ENCODE measurements around the gene SLX4IP. TPM values are rescaled to one million over a fixed set of nuclear protein-coding genes. Genes with fewer than 3 reads are reported as not detected.
"Not testable (repeated sequence)": the region's sequence is repeated elsewhere in the genome, so short reads cannot be mapped to it uniquely, and the experiment has no call there.

The SLX4IP gene
- total RNA-seq, 1 donor from 2014 or later, result 9.0 TPM

DNA sequence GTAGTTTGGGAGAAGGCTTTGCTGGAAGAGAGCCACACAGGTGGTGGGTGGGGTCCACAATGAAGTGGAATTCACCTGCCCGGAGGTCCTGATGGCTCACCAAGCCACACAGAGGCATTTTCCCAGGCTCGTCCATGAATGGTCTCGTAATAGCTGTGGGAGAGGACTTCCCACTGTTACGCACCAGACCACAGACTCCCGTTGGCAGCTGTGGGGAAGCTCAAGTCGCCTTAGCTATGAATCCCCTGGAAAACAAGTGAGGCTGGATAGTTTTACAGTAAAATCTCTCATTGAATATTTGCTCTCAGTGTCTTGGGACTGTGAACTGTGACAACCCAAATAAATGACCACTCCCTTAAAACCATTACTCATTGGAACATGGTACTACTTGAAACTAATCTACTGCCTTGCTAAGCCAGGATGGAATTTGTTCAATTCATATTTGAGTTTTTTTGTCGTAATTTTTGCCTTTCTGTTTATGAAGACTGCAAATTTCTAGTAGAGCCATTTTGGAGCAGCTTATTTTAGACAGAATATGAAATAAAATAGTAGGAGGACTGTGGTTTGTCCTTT is 159.3 kb downstream of the SLX4IP start:
- intact Hi-C loops (cut with micrococcal nuclease), result no loop called here

DNA sequence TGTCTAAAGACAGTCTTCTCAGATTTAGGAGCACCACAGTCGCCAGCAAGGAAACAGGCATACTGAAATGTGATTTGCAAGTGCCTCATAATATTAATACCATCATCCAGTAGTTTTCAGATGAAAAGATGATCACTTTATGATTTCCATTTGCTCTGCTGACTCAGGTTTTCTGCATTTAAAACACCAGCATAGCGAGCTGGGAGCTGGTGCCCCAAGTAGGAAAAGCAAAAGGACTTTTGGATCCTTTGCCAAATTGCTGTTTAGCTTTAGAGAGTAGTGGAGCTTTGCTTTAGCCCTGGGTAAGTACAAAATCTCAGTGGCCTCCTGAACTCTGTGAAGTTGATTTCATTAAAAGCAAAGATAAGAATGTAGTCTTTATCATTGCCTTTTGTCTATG is 160.2 kb downstream of the SLX4IP start:
- intact Hi-C loops (cut with micrococcal nuclease), result loop anchor here (5.0 kb wide), 1 partner anchor 38 kb away; no protein-coding TSS in a partner anchor

DNA sequence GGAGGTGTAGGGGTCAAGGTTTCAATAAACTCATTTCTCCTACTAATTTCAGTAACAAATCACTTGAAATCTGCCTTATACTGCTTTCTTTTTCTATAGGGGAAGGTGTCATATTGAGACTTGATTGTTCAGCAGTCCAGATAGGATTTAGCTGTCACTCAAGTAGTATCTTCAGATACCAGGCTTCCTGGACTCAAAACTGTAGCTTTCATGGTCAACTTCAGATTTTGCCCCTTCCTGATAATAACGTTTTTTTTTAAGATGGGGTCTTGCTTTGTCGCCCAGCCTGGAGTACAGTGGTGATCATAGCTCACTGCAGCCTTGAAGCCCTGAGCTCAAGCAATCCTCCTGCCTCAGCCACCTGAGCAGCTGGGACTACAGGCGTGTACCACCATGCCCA is 160.9 kb downstream of the SLX4IP start:
- intact Hi-C loops (cut with micrococcal nuclease), result loop anchor here (5.0 kb wide), 1 partner anchor 39 kb away; no protein-coding TSS in a partner anchor

DNA sequence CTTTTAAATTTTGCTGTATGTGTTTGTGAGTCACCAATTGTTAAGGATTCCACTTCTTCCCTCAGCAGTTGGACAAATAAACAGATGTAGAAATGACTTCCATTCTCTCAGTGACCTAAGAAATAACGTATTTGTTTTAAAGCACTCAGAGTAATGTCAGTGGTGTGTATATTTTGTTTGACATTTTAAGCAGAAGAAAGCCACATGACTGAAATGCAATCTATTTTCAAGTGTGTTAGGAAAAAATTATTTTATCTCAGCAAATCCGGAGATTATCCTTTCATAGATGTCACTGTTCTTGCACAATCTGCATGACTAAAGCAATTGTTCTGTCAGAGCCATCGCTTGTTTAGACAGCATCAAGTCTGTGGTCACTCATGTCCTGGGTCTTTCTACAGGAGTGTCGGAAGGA is 161.6 kb downstream of the SLX4IP start:
- intact Hi-C loops (cut with micrococcal nuclease), result loop anchor here (5.0 kb wide), 1 partner anchor 39 kb away; no protein-coding TSS in a partner anchor

DNA sequence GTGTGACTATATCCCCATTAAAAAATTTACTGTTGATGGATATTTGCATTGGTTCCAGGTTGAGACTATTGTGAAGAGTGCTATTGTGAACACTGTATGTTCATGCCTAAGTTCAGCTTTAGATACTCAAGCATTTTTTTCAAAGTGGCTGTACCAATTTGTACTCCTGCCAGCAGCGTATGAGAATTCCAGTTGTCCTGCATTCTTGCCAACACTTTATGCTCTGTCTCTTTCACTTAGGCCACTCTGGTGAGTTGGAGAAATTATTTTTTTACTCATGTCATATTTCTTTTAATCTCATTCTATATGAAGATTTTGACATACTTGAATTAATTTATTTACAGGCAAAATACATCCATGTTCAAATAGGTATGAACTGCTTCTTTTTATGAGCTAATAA is 162.5 kb downstream of the SLX4IP start:
- intact Hi-C loops (cut with micrococcal nuclease), result loop anchor here (5.0 kb wide), 1 partner anchor 40 kb away; no protein-coding TSS in a partner anchor

DNA sequence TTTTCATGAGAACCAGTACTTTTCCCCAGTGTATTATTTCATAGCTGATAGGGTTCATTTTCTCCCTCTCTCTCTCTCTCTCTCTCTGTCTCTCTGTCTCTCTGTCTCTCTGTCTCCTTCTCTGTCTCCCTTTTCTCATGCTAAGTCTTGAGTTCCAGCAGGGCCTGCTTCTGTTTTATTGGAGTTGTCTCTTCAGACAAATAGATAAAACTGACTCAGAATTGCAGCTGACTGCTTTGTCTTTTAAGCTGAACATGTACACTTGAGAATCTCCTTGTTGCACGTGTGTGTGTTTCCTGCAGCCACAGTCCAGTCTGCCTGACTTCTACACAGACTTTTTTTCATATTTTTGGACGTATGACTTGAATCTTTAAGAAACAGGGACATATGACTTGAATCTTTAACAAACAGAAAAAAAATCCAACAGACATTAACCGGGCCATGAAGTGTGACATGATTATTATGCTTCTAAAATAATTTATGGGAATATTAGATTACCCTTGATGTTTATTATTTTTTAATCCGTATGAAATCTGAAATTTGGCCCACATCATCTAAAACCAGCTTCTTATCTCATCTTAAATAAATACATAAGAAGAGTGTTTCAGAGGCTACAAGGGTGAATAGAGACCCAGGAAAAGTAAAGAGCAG is 167.2 kb downstream of the SLX4IP start:
- intact Hi-C loops (cut with micrococcal nuclease), result no loop called here

DNA sequence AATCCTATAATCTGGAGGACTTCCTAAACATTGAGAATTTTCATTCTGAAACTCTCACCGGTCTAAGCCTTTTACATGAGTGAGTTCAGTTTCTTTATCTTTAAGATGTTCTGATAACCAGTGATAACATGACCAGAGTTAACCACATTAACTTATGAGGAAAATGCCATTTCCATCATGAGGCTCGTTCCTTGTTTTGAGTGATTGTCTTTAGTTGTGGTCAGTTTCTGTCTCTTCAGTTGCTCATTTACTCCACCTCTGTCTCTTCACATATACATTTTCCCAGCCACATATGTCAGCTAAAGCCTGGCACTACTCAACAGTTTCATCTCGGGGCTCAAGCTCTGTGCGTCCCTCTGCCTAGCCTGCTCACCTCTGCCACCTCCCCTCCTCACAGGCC is 168.3 kb downstream of the SLX4IP start:
- intact Hi-C loops (cut with micrococcal nuclease), result no loop called here

DNA sequence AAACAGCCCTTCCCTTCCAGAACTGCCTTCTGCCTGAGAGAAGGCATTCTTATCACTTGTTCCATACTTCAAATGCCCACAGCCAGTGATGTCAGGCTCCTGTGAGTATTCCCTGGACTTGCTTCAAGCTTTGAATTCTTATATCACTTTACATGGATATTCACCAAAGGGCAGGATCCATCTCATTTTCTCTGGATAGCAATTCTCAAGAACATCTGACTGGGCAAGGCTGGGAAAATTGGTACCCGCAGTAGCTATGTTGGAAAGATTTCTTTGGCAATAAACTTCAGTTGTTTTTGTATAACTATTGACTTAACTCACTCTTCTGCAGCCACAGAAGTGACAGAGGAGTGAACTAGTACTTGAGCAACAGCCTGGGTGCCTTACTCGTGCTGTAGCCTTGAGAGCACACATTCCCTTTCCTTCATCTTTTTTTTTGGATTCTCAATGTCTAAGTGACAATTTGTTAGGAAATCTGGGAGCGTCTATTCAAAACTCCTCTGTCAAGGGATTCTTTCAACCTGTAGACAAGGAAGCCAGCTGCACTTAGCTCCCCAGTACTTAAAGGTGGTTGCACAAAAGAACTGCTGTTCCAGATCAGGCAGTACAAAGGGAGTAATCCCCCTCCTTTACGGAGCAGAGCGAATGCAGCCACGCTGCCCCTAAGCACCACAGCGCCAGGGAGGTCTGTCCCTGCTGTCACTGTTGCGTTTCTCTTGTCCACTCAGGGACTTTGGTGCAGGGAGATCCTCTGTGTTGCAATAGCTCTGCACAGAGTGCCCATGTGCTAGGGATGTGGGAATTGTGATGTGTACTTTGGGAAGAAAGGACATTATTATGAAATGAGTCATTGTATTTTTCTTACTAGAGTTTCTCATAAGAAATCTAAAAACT is 169.1 kb downstream of the SLX4IP start:
- intact Hi-C loops (cut with micrococcal nuclease), result no loop called here

DNA sequence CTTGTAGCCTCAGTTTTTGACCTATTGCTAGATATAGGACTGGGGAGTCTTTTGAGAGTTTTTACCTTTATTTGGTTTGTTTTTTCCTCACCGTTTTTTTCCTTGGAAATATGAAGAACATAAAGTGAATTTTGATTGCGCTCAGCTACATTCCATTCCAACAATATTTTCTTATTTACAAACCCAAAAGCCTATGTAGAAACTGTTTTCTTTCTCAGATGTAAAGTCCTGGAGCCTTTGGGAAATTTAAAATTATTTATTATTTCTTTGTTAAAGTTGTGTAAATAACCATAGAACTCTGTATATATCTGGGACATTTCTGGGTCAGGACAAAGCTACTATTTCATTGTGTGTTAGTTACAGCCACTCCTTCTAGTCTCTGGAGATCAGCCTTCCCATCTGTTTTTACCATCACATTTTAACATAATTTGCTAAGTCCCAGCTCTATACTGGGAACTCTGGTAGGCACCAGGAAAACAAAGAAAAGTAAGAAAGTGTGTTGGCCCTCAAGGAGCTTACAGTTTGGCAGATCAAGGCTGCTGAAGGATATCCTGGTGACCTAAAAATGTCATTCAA is 169.8 kb downstream of the SLX4IP start:
- intact Hi-C loops (cut with micrococcal nuclease), result no loop called here

DNA sequence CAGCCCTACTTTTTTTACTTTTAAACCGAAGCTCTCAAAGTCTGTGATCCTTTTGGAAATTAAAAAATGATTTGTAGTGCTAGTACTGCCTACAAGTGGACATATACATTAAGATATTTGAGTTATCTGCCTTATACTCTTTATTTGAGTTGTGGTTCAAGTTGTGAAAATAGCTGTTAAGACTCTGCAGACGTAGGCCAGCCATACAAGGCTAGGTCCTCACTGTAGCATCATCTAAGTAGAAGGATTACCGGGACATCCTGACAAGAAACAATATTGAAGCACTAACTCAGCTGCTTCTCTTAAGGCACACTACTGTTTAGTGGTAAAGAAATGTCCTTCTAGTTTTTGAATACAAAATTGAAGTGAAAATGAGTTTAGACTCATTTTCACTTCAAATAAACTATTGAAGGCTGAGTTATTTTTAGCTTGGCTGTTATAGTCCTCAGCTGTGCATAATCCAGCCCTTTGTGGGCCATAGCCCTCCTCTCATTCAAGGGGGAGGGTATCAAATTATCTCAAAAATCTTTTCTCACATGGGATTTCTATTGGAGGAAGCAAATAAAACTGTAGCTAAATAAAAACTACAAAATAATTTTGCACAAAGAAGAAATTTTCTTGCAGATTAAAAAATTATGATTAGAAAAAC is 170.6 kb downstream of the SLX4IP start:
- intact Hi-C loops (cut with micrococcal nuclease), result no loop called here

DNA sequence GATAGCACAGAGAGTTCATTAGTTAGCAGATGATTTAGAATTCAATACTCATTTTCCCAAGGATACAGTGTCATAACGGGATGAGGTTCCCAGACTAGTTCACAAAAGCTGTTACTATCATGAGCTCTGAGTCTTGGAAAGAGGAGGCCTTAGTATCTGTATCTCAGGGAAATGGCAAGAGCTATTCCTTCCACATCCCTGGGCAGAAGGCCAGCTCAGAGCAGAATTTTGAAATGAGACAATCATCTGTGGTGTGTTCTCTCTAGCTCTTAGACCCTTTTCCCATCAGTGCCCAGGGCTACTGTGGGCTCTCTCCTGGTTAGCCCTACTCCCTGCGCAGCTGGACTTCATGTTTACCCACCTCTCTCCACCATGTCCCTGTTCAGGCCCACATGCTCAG is 174.2 kb downstream of the SLX4IP start:
- intact Hi-C loops (cut with micrococcal nuclease), result no loop called here

DNA sequence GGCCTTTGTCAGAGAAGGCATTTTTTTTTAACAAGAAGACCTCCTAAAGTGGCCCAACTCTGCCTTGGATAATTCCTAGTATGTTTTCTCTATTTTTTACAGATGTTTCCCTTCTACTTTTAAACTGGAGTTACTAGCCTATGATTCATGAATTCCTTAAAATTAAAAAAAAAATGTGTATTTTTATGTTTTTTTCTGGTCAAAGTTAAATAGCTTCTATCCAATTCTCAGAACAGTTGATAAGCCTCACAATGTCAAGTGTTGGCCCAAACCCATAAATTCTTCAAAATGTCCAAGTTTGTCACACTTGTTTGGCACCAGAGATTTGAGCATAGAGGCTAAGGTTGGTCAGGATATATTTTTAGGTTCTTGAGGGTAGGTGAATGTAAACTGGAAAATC is 174.7 kb downstream of the SLX4IP start:
- intact Hi-C loops (cut with micrococcal nuclease), result no loop called here

DNA sequence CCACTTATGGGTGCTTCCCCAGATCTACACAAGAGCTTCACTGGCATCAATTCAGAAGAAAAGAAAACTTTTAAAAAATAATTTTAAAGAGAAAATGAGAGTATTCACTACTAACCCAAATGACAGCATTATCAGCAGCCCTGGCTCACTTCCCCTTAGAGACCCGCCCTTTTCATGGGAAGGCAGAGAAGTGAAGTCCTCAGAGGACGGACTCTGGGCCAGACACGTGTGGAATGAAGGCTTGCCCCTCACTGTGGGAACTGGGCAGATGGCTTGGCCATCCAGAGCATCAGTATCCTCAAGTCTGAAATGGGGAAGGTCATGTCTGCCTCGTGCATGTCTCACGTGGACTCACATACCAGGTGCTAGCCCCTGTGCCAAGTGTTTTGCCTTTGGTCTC is 175.1 kb downstream of the SLX4IP start:
- intact Hi-C loops (cut with micrococcal nuclease), result no loop called here

DNA sequence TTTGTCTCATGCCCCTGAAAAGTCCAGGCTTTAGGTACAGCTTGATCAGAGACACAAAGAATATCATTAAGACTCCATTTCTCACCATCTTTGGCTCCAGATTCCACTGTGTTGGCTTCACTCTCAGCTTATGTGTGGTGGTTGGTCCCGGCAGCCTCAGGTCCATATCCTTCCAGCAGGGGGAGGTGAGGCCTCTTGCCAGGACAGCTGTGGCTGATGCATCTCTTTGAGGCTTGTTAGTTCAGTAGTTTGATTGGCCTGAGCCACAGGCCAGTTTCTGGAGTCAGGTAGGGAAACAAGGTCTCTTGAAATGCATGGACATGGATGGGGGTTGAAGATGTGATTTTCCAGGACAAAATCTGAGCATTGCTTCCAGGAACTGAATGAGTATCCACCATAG is 176.3 kb downstream of the SLX4IP start:
- intact Hi-C loops (cut with micrococcal nuclease), result no loop called here

DNA sequence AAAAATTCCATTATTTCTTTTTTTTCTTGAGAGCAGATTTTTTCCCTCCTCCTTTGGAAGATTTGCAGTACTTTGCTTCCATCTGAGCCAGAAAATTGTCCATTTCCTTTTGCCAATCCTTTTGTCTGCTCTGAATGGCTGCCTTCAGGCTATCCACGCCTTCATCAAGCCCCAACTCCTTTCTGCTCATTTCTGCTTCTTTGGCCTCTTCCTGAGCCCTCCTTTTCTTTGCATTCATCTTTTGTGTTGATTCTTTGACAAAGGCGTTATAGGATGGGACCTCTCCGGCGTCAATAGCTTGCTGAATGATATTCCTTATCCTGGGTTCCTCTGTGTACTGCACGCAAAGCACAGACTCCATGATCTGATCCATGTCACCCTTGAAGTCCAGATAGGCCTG is 178.3 kb downstream of the SLX4IP start:
- intact Hi-C loops (cut with micrococcal nuclease), result not testable (repeated sequence)

DNA sequence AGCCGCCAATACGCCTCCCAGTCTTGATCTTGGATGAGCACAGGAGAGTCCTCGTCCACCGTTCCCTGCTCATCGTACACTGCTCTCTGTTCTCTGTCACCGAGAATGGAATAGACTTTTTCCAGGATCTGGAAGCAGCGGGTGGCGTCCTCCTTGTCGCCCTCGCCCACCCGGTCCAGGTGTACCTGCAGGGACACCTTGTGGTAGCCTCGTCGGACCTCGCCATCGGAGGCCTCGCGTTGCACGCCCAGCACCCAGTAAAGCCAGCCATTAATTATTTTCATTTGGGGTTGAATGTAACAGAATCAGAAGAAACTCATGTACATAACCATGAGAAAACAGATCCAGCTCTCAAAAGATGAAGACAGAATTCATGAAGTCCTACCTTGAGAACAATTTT is 178.8 kb downstream of the SLX4IP start:
- intact Hi-C loops (cut with micrococcal nuclease), result no loop called here

DNA sequence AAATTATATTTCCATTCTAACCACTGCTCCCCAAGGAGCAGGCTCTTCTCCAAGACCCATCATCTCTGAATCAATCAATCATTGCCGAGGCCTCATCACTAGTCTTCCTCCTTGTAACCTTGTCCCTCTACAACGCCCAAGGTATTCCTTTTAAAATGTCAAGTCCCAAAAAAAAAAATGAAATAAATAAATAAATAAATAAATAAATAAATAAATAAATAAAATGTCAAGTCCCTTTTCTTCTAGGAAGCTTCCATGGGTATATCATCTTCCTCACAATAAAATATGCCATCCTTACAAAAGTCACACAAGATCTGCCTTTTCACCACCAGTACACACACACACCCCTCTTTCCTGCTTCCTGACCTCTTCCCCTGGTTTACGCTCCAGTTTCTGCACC is 181.1 kb downstream of the SLX4IP start:
- intact Hi-C loops (cut with micrococcal nuclease), result no loop called here

DNA sequence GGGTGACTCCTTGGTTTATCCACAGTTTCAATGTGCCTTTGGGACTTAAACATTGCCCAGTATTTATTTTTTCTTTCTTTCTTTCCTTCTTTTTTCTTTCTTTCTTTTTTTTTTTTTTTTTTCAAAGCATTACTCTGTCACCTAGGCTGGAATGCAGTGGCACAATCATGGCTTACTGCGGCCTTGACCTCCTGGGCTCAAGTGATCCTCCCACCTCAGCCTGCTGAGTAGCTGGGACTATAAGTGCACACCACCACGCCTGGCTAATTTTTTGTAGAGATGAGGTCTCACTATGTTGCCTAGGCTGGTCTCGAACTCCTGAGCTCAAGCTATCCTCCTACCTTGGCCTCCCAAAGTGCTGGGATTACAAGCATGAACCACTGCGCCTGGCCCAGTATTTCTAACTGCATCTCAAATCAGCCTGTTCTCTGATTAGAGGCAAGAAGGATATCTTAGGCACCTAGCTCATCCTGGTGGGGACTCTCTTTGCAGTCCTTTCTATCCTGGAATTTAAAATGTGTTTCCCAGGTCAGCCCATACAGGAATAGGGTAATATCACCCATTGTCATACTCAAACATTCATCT is 182.5 kb downstream of the SLX4IP start:
- intact Hi-C loops (cut with micrococcal nuclease), result not testable (repeated sequence)

DNA sequence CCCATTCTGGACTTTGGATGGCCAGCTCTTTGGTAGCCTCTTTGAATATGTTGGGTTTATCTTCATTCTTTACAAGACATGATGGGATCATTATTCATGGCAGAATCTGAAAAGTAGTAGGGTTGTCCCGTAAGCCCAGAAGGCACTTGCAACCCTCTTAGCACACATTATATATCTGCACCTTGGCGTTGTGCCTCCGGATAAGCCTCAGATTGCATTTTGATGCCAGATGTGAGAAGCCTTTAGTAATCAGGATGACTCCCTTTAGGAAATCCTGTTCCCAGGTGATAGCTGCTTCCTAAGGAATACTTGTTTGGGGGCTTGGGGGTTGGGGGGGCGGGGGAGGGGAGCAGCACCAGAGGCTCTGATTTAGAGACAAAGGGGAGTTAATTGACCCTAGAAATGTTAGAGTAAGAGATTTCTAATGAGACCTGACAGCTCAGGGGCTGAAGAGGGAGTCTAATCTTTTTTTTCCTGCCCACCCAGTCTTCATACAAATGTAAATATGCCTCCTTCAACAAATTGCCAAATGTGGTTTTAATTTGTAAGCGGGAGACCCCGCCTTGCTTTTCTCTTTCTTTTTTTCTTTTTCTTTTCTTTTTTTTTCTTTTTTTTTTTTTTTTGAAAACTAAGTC is 183.6 kb downstream of the SLX4IP start:
- intact Hi-C loops (cut with micrococcal nuclease), result no loop called here

DNA sequence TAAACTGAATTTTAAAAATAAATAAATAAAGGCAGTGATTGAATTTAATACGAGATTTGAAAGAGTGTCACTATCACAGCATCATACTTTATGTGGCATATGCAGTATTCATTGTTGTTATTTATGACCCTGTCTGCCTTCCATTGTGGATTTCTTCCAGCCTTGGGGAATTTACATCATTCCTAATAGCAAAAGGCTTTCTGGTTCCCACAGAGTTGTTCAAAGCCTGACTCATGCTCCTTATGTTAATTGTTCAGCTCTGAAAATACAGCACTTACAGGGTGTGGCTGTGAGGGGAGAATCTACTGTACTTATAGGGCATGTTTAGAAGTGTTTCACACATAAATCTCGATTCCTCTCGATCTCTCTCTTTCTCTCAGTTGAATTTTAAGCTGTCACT is 184.3 kb downstream of the SLX4IP start:
- intact Hi-C loops (cut with micrococcal nuclease), result no loop called here
